Endothelial cell of umbilical vein (primary cell): ENCODE measurements around the gene PIWIL4. TPM values are rescaled to one million over a fixed set of nuclear protein-coding genes. Genes with fewer than 3 reads are reported as not detected.

Experiments
- BruUV-seq: library from RNA; stranded (reverse); fragments of 400-500 nt; replicated peaks from 2 replicates; lab custom pipeline; 2021; lab: Mats Ljungman, UMichigan
- CTCF ChIA-PET: fragments of 300-600, 350-600 bp; sonication (Branson Sonifier 250); formaldehyde crosslinking; loops from one replicate; lab custom pipeline; 2021; ENCODE audit warnings: antibody characterized with exemption, inconsistent platforms; lab: Charles Lee
- POLR2A ChIA-PET: fragments of 300-600, 350-600 bp; sonication (Branson Sonifier 250); formaldehyde crosslinking; loops from one replicate; lab custom pipeline; 2021; ENCODE audit warnings: antibody characterized with exemption, inconsistent platforms; lab: Charles Lee
- DNase-seq: peaks from one replicate; pipeline ENCODE4 v3.0.0-alpha.2; 2011; ENCODE audit warnings: low read depth, low spot score
- FAIRE-seq: peaks from 2 replicates; lab custom pipeline; 2011; peaks lifted over from hg19 to GRCh38; lab: Jason Lieb, UNC
- H2AFZ ChIP-seq: 2 replicates; pipeline ENCODE4 v1.6.0; 2012; ENCODE audit warnings: low read depth, low read length, control low read depth, inconsistent platforms
- H3K27ac ChIP-seq: 2 replicates; pipeline ENCODE4 v1.5.1; 2011; ENCODE audit warnings: low read depth, mild to moderate bottlenecking, control low read depth, low read length, moderate library complexity; ENCODE audit not compliant: insufficient read depth
- H3K27me3 ChIP-seq, 2 experiments: 2 replicates each; pipeline versions ENCODE4 v1.6.0 to v1.6.1; 2011; ENCODE audit warnings: low read length in 2 of 2, mixed read lengths in 1 of 2; ENCODE audit not compliant: control insufficient read depth in 2 of 2, insufficient read depth in 2 of 2
- H3K36me3 ChIP-seq, 2 experiments: 2 replicates in 1 of 2; 3 replicates in 1 of 2; pipeline ENCODE4 v1.5.1; 2011; ENCODE audit warnings: low read length in 2 of 2, mild to moderate bottlenecking in 1 of 2, moderate library complexity in 1 of 2; ENCODE audit not compliant: control insufficient read depth in 2 of 2, insufficient read depth in 2 of 2; ENCODE audit errors: extremely low read depth in 1 of 2
- H3K4me1 ChIP-seq: 3 replicates; pipeline ENCODE4 v1.5.1; 2011; ENCODE audit warnings: mild to moderate bottlenecking, low read length; ENCODE audit not compliant: control insufficient read depth, insufficient read depth; ENCODE audit errors: extremely low read depth
- H3K4me2 ChIP-seq: 2 replicates; pipeline ENCODE4 v1.6.1; 2011; ENCODE audit warnings: low read length, control low read depth, mixed read lengths; ENCODE audit not compliant: insufficient read depth
- H3K4me3 ChIP-seq, 3 experiments: fragments of 200-600 bp in 1 of 3; sonication (generic), shearing (Covaris generic) in 1 of 3; replicated peaks in 1 of 3; 2 replicates each; pipeline ENCODE4 v1.5.1; 2011 to 2016; ENCODE audit warnings: control low read depth in 3 of 3, low read length in 3 of 3, mild to moderate bottlenecking in 2 of 3, inconsistent platforms in 1 of 3, low read depth in 1 of 3, moderate library complexity in 1 of 3; ENCODE audit not compliant: insufficient read depth in 1 of 3
- H3K79me2 ChIP-seq: 2 replicates; pipeline ENCODE4 v1.6.0; 2012; ENCODE audit warnings: low read length, inconsistent platforms; ENCODE audit not compliant: control insufficient read depth, insufficient read depth
- H3K9ac ChIP-seq: replicated peaks from 2 replicates; pipeline ENCODE3; 2011; ENCODE audit warnings: low read length, control low read depth; ENCODE audit not compliant: insufficient read depth; ENCODE audit errors: extremely low read depth
- H3K9me1 ChIP-seq: replicated peaks from 3 replicates; pipeline ENCODE4 v1.6.0; 2011; ENCODE audit warnings: mild to moderate bottlenecking, low read length; ENCODE audit not compliant: control insufficient read depth, insufficient read depth; ENCODE audit errors: extremely low read depth
- H3K9me3 ChIP-seq: replicated peaks from 2 replicates; pipeline ENCODE4 v1.5.1; 2012; ENCODE audit warnings: low read length, inconsistent platforms; ENCODE audit not compliant: control insufficient read depth, insufficient read depth
- H4K20me1 ChIP-seq: replicated peaks from 2 replicates; pipeline ENCODE3; 2011; ENCODE audit warnings: mild to moderate bottlenecking, low read length; ENCODE audit not compliant: control insufficient read depth, insufficient read depth; ENCODE audit errors: extremely low read depth
- CTCF ChIP-seq, 2 donors: IDR thresholded peaks; 1 replicate in 1 of 2; 2 replicates in 1 of 2; pipeline ENCODE4 v1.5.1; 2011; ENCODE audit warnings: low read length in 2 of 2, mild to moderate bottlenecking in 2 of 2, moderate library complexity in 2 of 2, control low read depth in 1 of 2, inconsistent platforms in 1 of 2, low read depth in 1 of 2; ENCODE audit not compliant: insufficient read depth in 1 of 2; ENCODE audit errors: extremely low read depth in 1 of 2
- EZH2 ChIP-seq: IDR thresholded peaks from 2 replicates; pipeline ENCODE4 v1.6.1; 2012; ENCODE audit warnings: borderline replicate concordance, low read depth, mild to moderate bottlenecking, moderate library complexity, low read length, inconsistent platforms; ENCODE audit not compliant: severe bottlenecking
- FOS ChIP-seq: IDR thresholded peaks from 2 replicates; pipeline ENCODE4 v1.6.1; 2011; ENCODE audit warnings: mild to moderate bottlenecking, low read length, moderate library complexity, borderline replicate concordance; ENCODE audit not compliant: insufficient read depth
- GATA2 ChIP-seq: IDR thresholded peaks from 2 replicates; pipeline ENCODE4 v1.7.0; 2011; ENCODE audit warnings: low read depth, mild to moderate bottlenecking, moderate library complexity, mixed read lengths, low read length; ENCODE audit not compliant: insufficient read length, insufficient read depth
- MYC ChIP-seq: IDR thresholded peaks from one replicate; pipeline ENCODE4 v1.6.1; 2011; ENCODE audit warnings: mild to moderate bottlenecking, low read depth, low read length
- POLR2A ChIP-seq: IDR thresholded peaks from 2 replicates; pipeline ENCODE4 v1.6.1; 2012; ENCODE audit warnings: low read depth, mild to moderate bottlenecking, control low read depth, low read length
- dilution Hi-C: fragments of 300-500 bp; cut with MboI; formaldehyde crosslinking; loops from one replicate; pipeline ENCODE4 v1.15.0; 2019; ENCODE audit warnings: low sequenced_read_pairs; ENCODE audit not compliant: extremely low pct_ligation_motif_present
- intact Hi-C: fragments of 100-400 bp; cut with micrococcal nuclease; formaldehyde crosslinking; loops from one replicate; pipeline ENCODE4 v1.10.0; 2022
- polyA plus RNA-seq, 4 experiments: library from polyadenylated mRNA; depleted of rRNA in 3 of 4; stranded (reverse) in 3 of 4; unstranded in 1 of 4; fragments of >200 nt; gene quantifications; 2 replicates each; pipeline versions ENCODE4 v1.2.1 to v1.2.3, GENCODE V29; 2011 to 2012; ENCODE audit warnings: missing spikeins in 1 of 4
- total RNA-seq: library from RNA; stranded (reverse); gene quantifications from 2 replicates; pipeline ENCODE4 v1.2.3, GENCODE V29; 2021

The PIWIL4 gene
- total and polyA plus RNA-seq, 2 donors (not counting 3 experiments of a cell fraction or from before 2014, with no cell fraction given) = 0.55 to 0.64 TPM

GRCh38 chr11:94588366-94588942, 21.3 kb downstream of the PIWIL4 start:
- CTCF ChIA-PET = interaction anchor here (0.8 to 2.2 kb wide), 4 partner anchors 9 to 24 kb away, joined by 3 to 9 read pairs (median 3); no protein-coding TSS in a partner anchor
- FAIRE-seq = no peak
- H3K27me3 ChIP-seq = peaks cover 0 to 5% of the 10 kb centered on the region in 2 experiments
- H3K27ac ChIP-seq = no peak overlapping the region
- no peaks in the 10 kb centered on the region for H3K9me1 ChIP-seq
- no peak overlapping the region for H3K4me3 ChIP-seq
- dilution Hi-C loops = no loop called here
- POLR2A ChIA-PET = no interaction called here
- H3K79me2 ChIP-seq = no peaks in the 10 kb centered on the region
- no peak for DNase-seq
- no TSS peak for BruUV-seq
- no peak overlapping the region for H3K9ac ChIP-seq
- H3K4me1 ChIP-seq = peaks cover under 1% of the 10 kb centered on the region
- H3K9me3 ChIP-seq = no peaks in the 10 kb centered on the region
- H2AFZ ChIP-seq = no peak overlapping the region
- H4K20me1 ChIP-seq = no peaks in the 10 kb centered on the region
- TF ChIP-seq GATA2 = no peak
- no peak for TF ChIP-seq MYC
- TF ChIP-seq EZH2 = no peak
- no peak for TF ChIP-seq CTCF (IDR thresholded peaks at IDR 0.05; ENCODE audit: extremely low read depth in 1 of 2, insufficient read depth in 1 of 2, low read depth in 1 of 2, low read length in 2 of 2)
- TF ChIP-seq POLR2A = no peak
- no peak for TF ChIP-seq FOS
- no peak overlapping the region for H3K4me2 ChIP-seq
- intact Hi-C loops = no loop called here
- no peaks in the 10 kb centered on the region for H3K36me3 ChIP-seq
